Cardiac fibroblast (primary cell): ENCODE results near the gene CDV3.

Source experiments
- DNase-seq, 2 donors: peaks; one replicate each; pipeline versions ENCODE4 v3.0.0 to v3.0.0-alpha.2; 2010; ENCODE audit warnings: low read depth in 2 of 2
- H3K4me3 ChIP-seq, 2 donors: replicated peaks in 1 of 2; 1 replicate in 1 of 2; 2 replicates in 1 of 2; pipeline ENCODE4 v1.5.1; 2011; ENCODE audit warnings: low read depth in 2 of 2, low read length in 2 of 2, mild to moderate bottlenecking in 2 of 2, moderate library complexity in 1 of 2
- CTCF ChIP-seq: IDR thresholded peaks from one replicate; pipeline ENCODE4 v1.5.1; 2011; ENCODE audit warnings: low read depth, mild to moderate bottlenecking, low read length, inconsistent platforms

The CDV3 gene

GRCh38 chr3:133589503-133589902 lies 16.0 kb downstream of the CDV3 start:
- TF ChIP-seq CTCF: no peak
- DNase-seq: peak in 1 of 2 donors; percentile 22
- no peak overlapping the region for H3K4me3 ChIP-seq

- TF ChIP-seq CTCF: no peak
- DNase-seq: peak; percentile 68 to 83
- H3K4me3 ChIP-seq: no peak overlapping the region
Measured at GRCh38 chr3:133591271-133591742, 17.8 kb downstream of the CDV3 start.

- no peak for DNase-seq
- H3K4me3 ChIP-seq: no peak overlapping the region
- no peak for TF ChIP-seq CTCF
Measured at GRCh38 chr3:133592843-133593242, 19.4 kb downstream of the CDV3 start.

GRCh38 chr3:133593243-133593642 lies 19.8 kb downstream of the CDV3 start:
- no peak for TF ChIP-seq CTCF
- no peak for DNase-seq

GRCh38 chr3:133595341-133595740 lies 21.9 kb downstream of the CDV3 start:
- no peak overlapping the region for H3K4me3 ChIP-seq
- DNase-seq: no peak
- TF ChIP-seq CTCF: no peak

More at GRCh38 chr3:133593243-133593642, 19.8 kb downstream of the CDV3 start:
- no peak overlapping the region for H3K4me3 ChIP-seq

- no peak for DNase-seq
- no peak overlapping the region for H3K4me3 ChIP-seq
- no peak for TF ChIP-seq CTCF
Measured at GRCh38 chr3:133598405-133598804, 24.9 kb downstream of the CDV3 start.

GRCh38 chr3:133599280-133599679 lies 25.8 kb downstream of the CDV3 start:
- H3K4me3 ChIP-seq: no peak overlapping the region
- no peak for DNase-seq
- TF ChIP-seq CTCF: no peak
